Peyer's patch (tissue), 4 donors: Measurements from ENCODE around the gene KCNMA1.

ENCODE experiments used
- POLR2A ChIP-seq, 2 donors: fragments of 450-650 bp; IDR thresholded peaks; one replicate each; pipeline ENCODE4 v1.5.1; 2017; ENCODE audit warnings: antibody characterized with exemption in 2 of 2, mild to moderate bottlenecking in 2 of 2, moderate library complexity in 2 of 2
- TF ChIP-seq, protein P1 (sequence below), 6 experiments: fragments of 450-650 bp in 4 of 6; fragments of 200-600 bp in 2 of 6; sonication (generic) in 1 of 6; IDR thresholded peaks; one replicate each; pipeline ENCODE4 v1.5.1; 2017 to 2019; ENCODE audit warnings: antibody characterized with exemption in 6 of 6, mild to moderate bottlenecking in 3 of 6, moderate library complexity in 1 of 6

DNA sequence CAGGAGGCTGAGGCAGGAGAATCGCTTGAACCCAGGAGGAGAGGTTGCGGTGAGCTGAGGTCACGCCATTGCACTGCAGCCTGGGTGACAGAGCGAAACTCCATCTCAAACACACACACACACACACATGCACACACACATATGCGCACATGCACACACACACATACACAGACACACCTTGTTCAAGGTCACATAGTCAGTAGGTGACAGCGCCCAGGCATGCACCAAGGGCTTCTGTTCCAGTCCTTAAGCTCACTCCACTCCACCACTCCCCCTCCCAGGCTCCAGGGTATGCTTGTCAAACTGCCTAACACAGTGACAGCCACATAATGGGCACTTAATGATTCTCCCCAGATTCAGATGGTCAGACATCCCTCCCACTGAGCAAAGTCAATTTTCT, 37.0 kb downstream of the KCNMA1 start:
- no peak for TF ChIP-seq POLR2A (IDR thresholded peaks at IDR 0.05)
- TF ChIP-seq, protein P1, sequence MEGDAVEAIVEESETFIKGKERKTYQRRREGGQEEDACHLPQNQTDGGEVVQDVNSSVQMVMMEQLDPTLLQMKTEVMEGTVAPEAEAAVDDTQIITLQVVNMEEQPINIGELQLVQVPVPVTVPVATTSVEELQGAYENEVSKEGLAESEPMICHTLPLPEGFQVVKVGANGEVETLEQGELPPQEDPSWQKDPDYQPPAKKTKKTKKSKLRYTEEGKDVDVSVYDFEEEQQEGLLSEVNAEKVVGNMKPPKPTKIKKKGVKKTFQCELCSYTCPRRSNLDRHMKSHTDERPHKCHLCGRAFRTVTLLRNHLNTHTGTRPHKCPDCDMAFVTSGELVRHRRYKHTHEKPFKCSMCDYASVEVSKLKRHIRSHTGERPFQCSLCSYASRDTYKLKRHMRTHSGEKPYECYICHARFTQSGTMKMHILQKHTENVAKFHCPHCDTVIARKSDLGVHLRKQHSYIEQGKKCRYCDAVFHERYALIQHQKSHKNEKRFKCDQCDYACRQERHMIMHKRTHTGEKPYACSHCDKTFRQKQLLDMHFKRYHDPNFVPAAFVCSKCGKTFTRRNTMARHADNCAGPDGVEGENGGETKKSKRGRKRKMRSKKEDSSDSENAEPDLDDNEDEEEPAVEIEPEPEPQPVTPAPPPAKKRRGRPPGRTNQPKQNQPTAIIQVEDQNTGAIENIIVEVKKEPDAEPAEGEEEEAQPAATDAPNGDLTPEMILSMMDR (IDR thresholded peaks at IDR 0.05) = no peak
